ENCODE measurements around the gene ACKR4.

DNA sequence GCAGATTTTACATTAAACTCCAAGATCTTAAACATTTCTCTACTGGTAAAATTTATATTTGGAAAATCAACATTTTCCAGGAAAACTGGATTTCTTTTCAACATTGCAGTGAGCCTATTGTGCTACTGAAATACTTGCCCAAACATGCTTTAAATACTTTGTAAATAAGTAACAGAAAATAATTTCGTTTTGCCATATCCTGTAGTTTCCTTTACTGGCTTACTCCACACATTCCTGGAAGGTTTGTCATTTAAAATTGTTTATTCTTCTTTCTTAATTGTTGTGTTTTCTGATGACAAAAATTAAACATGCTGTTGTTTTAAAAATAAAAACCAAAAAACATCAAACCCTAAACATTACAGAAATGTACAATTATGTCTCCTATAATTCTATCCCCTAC is 40.5 kb downstream of the ACKR4 start:
- TF ChIP-seq CTCF (IDR thresholded peaks at IDR 0.05) (no peak), ZFX (IDR thresholded peaks at IDR 0.05; ENCODE audit: borderline replicate concordance) (no peak)

All from 22Rv1 (cell line).